GM12878 (cell line): Measurements from ENCODE around the gene ZNF837.

Experiments
- ELK1 ChIP-seq: IDR thresholded peaks from 2 replicates; pipeline ENCODE4 v1.6.1; 2012; ENCODE audit warnings: low read depth, low read length, improper control_type of control experiment
- ETV6 ChIP-seq, 2 experiments: fragments of 450-650 bp in 1 of 2; IDR thresholded peaks in 1 of 2; conservative IDR thresholded peaks in 1 of 2; 2 replicates each; pipeline ENCODE4 v1.6.1; 2014; ENCODE audit warnings: antibody characterized with exemption in 1 of 2, borderline replicate concordance in 1 of 2, low read depth in 1 of 2, mild to moderate bottlenecking in 1 of 2, moderate library complexity in 1 of 2
- GABPA ChIP-seq: IDR thresholded peaks from 2 replicates; pipeline ENCODE4 v1.6.1; 2014; ENCODE audit warnings: antibody characterized with exemption, low read depth, mild to moderate bottlenecking, inconsistent platforms
- SP1 ChIP-seq: IDR thresholded peaks from one replicate; pipeline ENCODE4 v1.6.1; 2011; ENCODE audit warnings: low read depth, low read length
- SRF ChIP-seq, 2 experiments: IDR thresholded peaks; 2 replicates each; pipeline ENCODE4 v1.6.1; 2011; ENCODE audit warnings: low read depth in 2 of 2, low read length in 2 of 2, mild to moderate bottlenecking in 1 of 2, moderate library complexity in 1 of 2
- ZBTB40 ChIP-seq: fragments of 450-650 bp; IDR thresholded peaks from 2 replicates; pipeline ENCODE4 v1.6.1; 2016; ENCODE audit warnings: mild to moderate bottlenecking, moderate library complexity, borderline replicate concordance

GRCh38 chr19:58417071-58417470 is 36.2 kb upstream of the ZNF837 start:
- no peak for TF ChIP-seq GABPA
- TF ChIP-seq SP1 = no peak
- no peak for TF ChIP-seq ZBTB40
- no peak for TF ChIP-seq SRF (IDR thresholded peaks at IDR 0.05; ENCODE audit: low read depth in 2 of 2, low read length in 2 of 2)
- no peak for TF ChIP-seq ELK1
- TF ChIP-seq ETV6 (conservative IDR thresholded peaks at IDR 0.05 in 1 of 2, IDR thresholded peaks at IDR 0.05 in 1 of 2; ENCODE audit: borderline replicate concordance in 1 of 2, low read depth in 1 of 2) = no peak
